SK-N-SH (cell line): ENCODE results near the gene WDR83. TPM values are rescaled to one million over a fixed set of nuclear protein-coding genes. Genes with fewer than 3 reads are reported as not detected.

Source experiments
- CTCF ChIA-PET: fragments of 300-600, 350-600 bp; formaldehyde crosslinking; extraction: SDS; loops from one replicate; lab custom pipeline; 2021; lab: Yijun Ruan, JAX
- POLR2A ChIA-PET: fragments of 350-600 bp; sonication (Branson Sonifier 250); formaldehyde crosslinking; extraction: SDS; loops from one replicate; lab custom pipeline; 2020; ENCODE audit warnings: antibody characterized with exemption, inconsistent platforms; lab: Yijun Ruan, JAX
- DNase-seq: peaks from one replicate; pipeline ENCODE4 v3.0.0; 2012
- H2AFZ ChIP-seq: fragments of 200-600 bp; sonication (generic); 2 replicates; pipeline ENCODE4 v1.8.1; 2016; ENCODE audit warnings: antibody characterized with exemption, mild to moderate bottlenecking, low read depth
- H3F3A ChIP-seq: fragments of 200-600 bp; sonication (generic); replicated peaks from 2 replicates; pipeline ENCODE3; 2016; ENCODE audit warnings: antibody characterized with exemption, mild to moderate bottlenecking; ENCODE audit not compliant: insufficient read depth
- H3K27ac ChIP-seq, 2 experiments: fragments of 200-500 bp in 1 of 2; fragments of 200-600 bp in 1 of 2; sonication (Bioruptor generic) in 1 of 2; sonication (generic), shearing (Covaris generic) in 1 of 2; 2 replicates each; pipeline versions ENCODE4 v1.5.1 to v1.6.1; 2014 to 2016; ENCODE audit warnings: low read depth in 2 of 2, inconsistent platforms in 1 of 2, low read length in 1 of 2, mild to moderate bottlenecking in 1 of 2, mixed read lengths in 1 of 2
- H3K27me3 ChIP-seq: fragments of 200-600 bp; sonication (generic), shearing (Covaris generic); 2 replicates; pipeline ENCODE4 v1.6.1; 2016; ENCODE audit warnings: mixed run types; ENCODE audit not compliant: insufficient read depth
- H3K36me3 ChIP-seq, 2 experiments: fragments of 200-500 bp in 1 of 2; fragments of 200-600 bp in 1 of 2; sonication (Bioruptor generic) in 1 of 2; sonication (generic) in 1 of 2; replicated peaks in 1 of 2; 2 replicates each; pipeline versions ENCODE3 to v1.5.1; 2014 to 2016; ENCODE audit warnings: low read length in 1 of 2, mild to moderate bottlenecking in 1 of 2; ENCODE audit not compliant: insufficient read depth in 2 of 2, control insufficient read depth in 1 of 2
- H3K4me1 ChIP-seq, 2 experiments: fragments of 200-500 bp in 1 of 2; fragments of 200-600 bp in 1 of 2; sonication (Bioruptor generic) in 1 of 2; sonication (generic), shearing (Covaris generic) in 1 of 2; 2 replicates each; pipeline versions ENCODE4 v1.5.1 to v1.6.1; 2014 to 2016; ENCODE audit warnings: low read depth in 1 of 2, low read length in 1 of 2, mixed run types in 1 of 2; ENCODE audit not compliant: insufficient read depth in 2 of 2, control insufficient read depth in 1 of 2
- H3K4me2 ChIP-seq: fragments of 200-600 bp; sonication (generic), shearing (Covaris generic); 2 replicates; pipeline ENCODE4 v1.6.1; 2017; ENCODE audit warnings: mixed run types
- H3K4me3 ChIP-seq, 2 experiments: fragments of 200-500 bp in 1 of 2; fragments of 200-600 bp in 1 of 2; sonication (Bioruptor generic) in 1 of 2; sonication (generic), shearing (Covaris generic) in 1 of 2; 2 replicates each; pipeline versions ENCODE4 v1.5.1 to v1.8.1; 2014 to 2016; ENCODE audit warnings: low read depth in 2 of 2, inconsistent platforms in 1 of 2, low read length in 1 of 2, mild to moderate bottlenecking in 1 of 2, mixed read lengths in 1 of 2, moderate library complexity in 1 of 2
- H3K79me2 ChIP-seq: fragments of 200-600 bp; sonication (generic); 2 replicates; pipeline ENCODE4 v1.8.1; 2017; ENCODE audit warnings: mild to moderate bottlenecking; ENCODE audit not compliant: insufficient read depth
- H3K9ac ChIP-seq: fragments of 200-600 bp; sonication (generic); 2 replicates; pipeline ENCODE4 v1.6.1; 2017; ENCODE audit warnings: mixed run types
- H3K9me2 ChIP-seq: fragments of 200-600 bp; sonication (generic); 2 replicates; pipeline ENCODE4 v1.6.1; 2017; ENCODE audit warnings: mixed run types
- H3K9me3 ChIP-seq: fragments of 200-600 bp; sonication (generic); 2 replicates; pipeline ENCODE4 v1.6.1; 2017; ENCODE audit warnings: mixed run types, mild to moderate bottlenecking, moderate library complexity
- H4K20me1 ChIP-seq: fragments of 200-600 bp; sonication (generic); 2 replicates; pipeline ENCODE4 v1.6.1; 2017; ENCODE audit warnings: mild to moderate bottlenecking, mixed run types; ENCODE audit not compliant: insufficient read depth
- ELF1 ChIP-seq: IDR thresholded peaks from 2 replicates; pipeline ENCODE4 v1.4.0; 2012
- FOSL2 ChIP-seq: IDR thresholded peaks from 2 replicates; pipeline ENCODE4 v1.4.0; 2012; ENCODE audit warnings: low read depth, mild to moderate bottlenecking, moderate library complexity, borderline replicate concordance
- FOXJ3 ChIP-seq: sonication (generic); formaldehyde crosslinking; IDR thresholded peaks from 2 replicates; pipeline ENCODE4 v1.5.1; 2020; ENCODE audit warnings: mild to moderate bottlenecking, missing genetic modification reagents
- FOXM1 ChIP-seq: IDR thresholded peaks from 2 replicates; pipeline ENCODE4 v1.4.0; 2012; ENCODE audit warnings: low read depth, mild to moderate bottlenecking
- GABPA ChIP-seq: IDR thresholded peaks from 2 replicates; pipeline ENCODE4 v1.4.0; 2012; ENCODE audit warnings: low read depth, mild to moderate bottlenecking
- IRF3 ChIP-seq: fragments of 150-350 bp; IDR thresholded peaks from 2 replicates; pipeline ENCODE4 v1.6.1; 2016; ENCODE audit warnings: mild to moderate bottlenecking, low read depth, low read length
- NFIC ChIP-seq: IDR thresholded peaks from 2 replicates; pipeline ENCODE4 v1.4.0; 2012; ENCODE audit warnings: borderline replicate concordance
- RFX5 ChIP-seq: IDR thresholded peaks from 2 replicates; pipeline ENCODE4 v1.6.1; 2012; ENCODE audit warnings: mild to moderate bottlenecking, improper control_type of control experiment, low read length
- SMC3 ChIP-seq: IDR thresholded peaks from 2 replicates; pipeline ENCODE4 v1.6.1; 2012; ENCODE audit warnings: low read depth, low read length, improper control_type of control experiment
- TCF12 ChIP-seq: IDR thresholded peaks from 2 replicates; pipeline ENCODE4 v1.4.0; 2012
- USF1 ChIP-seq: IDR thresholded peaks from 2 replicates; pipeline ENCODE4 v1.4.0; 2012; ENCODE audit warnings: low read depth, borderline replicate concordance
- USF2 ChIP-seq: fragments of 150-350 bp; IDR thresholded peaks from 2 replicates; pipeline ENCODE4 v1.6.1; 2017; ENCODE audit warnings: antibody characterized with exemption, low read length, low read depth, borderline replicate concordance
- YY1 ChIP-seq: IDR thresholded peaks from 2 replicates; pipeline ENCODE4 v1.4.0; 2012; ENCODE audit warnings: low read depth, mild to moderate bottlenecking
- WGBS: methylation state at CpG from one replicate; pipeline ENCODE4 v1.1.6; 2017; ENCODE audit warnings: low lambda C conversion rate; 5-methylcytosine and 5-hydroxymethylcytosine counted together
- polyA plus RNA-seq, 3 experiments: library from polyadenylated mRNA; depleted of rRNA; stranded (reverse); fragments of >200 nt; gene quantifications; 2 replicates each; pipeline ENCODE4 v1.2.3, GENCODE V29; 2012

Gene WDR83
- polyA plus RNA-seq, 1 of the 3 experiments (the other 2 are of a cell fraction) = 18.2 TPM

- ChIA-PET CTCF (interaction anchor here (1.0 to 1.9 kb wide), 2 partner anchors 15 to 16 kb away, joined by 3 to 8 read pairs (median 3); no protein-coding TSS in a partner anchor), POLR2A (no interaction called here)
- Histone ChIP-seq H3K9ac (no peak overlapping the region), H2AFZ (no peak overlapping the region), H3F3A (no peaks in the 10 kb centered on the region), H3K4me2 (no peak overlapping the region), H3K79me2 (no peaks in the 10 kb centered on the region), H3K36me3 (peaks cover 0 to 11% of the 10 kb centered on the region in 2 experiments), H3K27me3 (no peaks in the 10 kb centered on the region), H3K4me3 (no peak overlapping the region), H3K4me1 (no peaks in the 10 kb centered on the region), H3K27ac (no peak overlapping the region), H3K9me3 (no peaks in the 10 kb centered on the region), H4K20me1 (no peaks in the 10 kb centered on the region), H3K9me2 (no peaks in the 10 kb centered on the region)
- TF ChIP-seq NFIC = no peak
- no peak for TF ChIP-seq GABPA
- TF ChIP-seq USF2 = no peak
- no peak for TF ChIP-seq SMC3
- no peak for TF ChIP-seq FOXJ3 (CRISPR knock-in tag)
- TF ChIP-seq ELF1 = no peak
- no peak for DNase-seq
- 86% methylated on average over 8 of the region's 8 CpGs for WGBS
Observed at GRCh38 chr19:12655546-12655945, 11.1 kb upstream of the WDR83 start.

GRCh38 chr19:12656899-12657571 is 9.6 kb upstream of the WDR83 start:
- Histone ChIP-seq H4K20me1 (no peaks in the 10 kb centered on the region), H3K36me3 (peaks cover 4 to 11% of the 10 kb centered on the region in 2 experiments), H3F3A (no peaks in the 10 kb centered on the region), H3K9me2 (no peaks in the 10 kb centered on the region), H3K4me1 (no peaks in the 10 kb centered on the region), H3K27ac (no peak overlapping the region), H3K4me2 (no peak overlapping the region), H3K27me3 (no peaks in the 10 kb centered on the region), H3K79me2 (no peaks in the 10 kb centered on the region), H2AFZ (no peak overlapping the region), H3K9ac (no peak overlapping the region), H3K9me3 (no peaks in the 10 kb centered on the region)
- CTCF ChIA-PET = interaction anchor here (1.0 to 1.9 kb wide), 3 partner anchors 15 to 597 kb away, joined by 3 to 8 read pairs (median 3); no protein-coding TSS in a partner anchor
- POLR2A ChIA-PET = no interaction called here
- WGBS = 97% methylated on average over 49 of the region's 50 CpGs
- no peak for TF ChIP-seq RFX5
- TF ChIP-seq IRF3 = no peak
- TF ChIP-seq GABPA = no peak
- no peak for TF ChIP-seq TCF12
- TF ChIP-seq USF1 = no peak
- no peak for TF ChIP-seq YY1
- TF ChIP-seq FOSL2 = no peak
- TF ChIP-seq FOXM1 = no peak
- TF ChIP-seq, all 33 proteins: peak for 0
- peak; percentile 86 for DNase-seq
- no peak overlapping the region for H3K4me3 ChIP-seq
